IgD-negative memory B cell (primary cell): ENCODE results near the gene BABAM1. TPM values are rescaled to one million over a fixed set of nuclear protein-coding genes. Genes with fewer than 3 reads are reported as not detected.
A peak's percentile ranks its signal among the peaks of the same experiment; 100 is the strongest.
"Not testable (repeated sequence)": the region's sequence is repeated elsewhere in the genome, so short reads cannot be mapped to it uniquely, and the experiment has no call there.

ENCODE experiments used
- H3K27ac Mint-ChIP-seq, 3 donors: one replicate each; pipeline ENCODE4 v1.8.0; 2020 to 2022; ENCODE audit warnings: mild to moderate bottlenecking in 3 of 3, mixed read lengths in 3 of 3, moderate library complexity in 1 of 3
- H3K27me3 Mint-ChIP-seq: one replicate; pipeline ENCODE4 v1.8.0; 2021; ENCODE audit warnings: mixed read lengths
- H3K36me3 Mint-ChIP-seq: one replicate; pipeline ENCODE4 v1.8.0; 2020; ENCODE audit warnings: mild to moderate bottlenecking, mixed read lengths
- H3K4me1 Mint-ChIP-seq, 3 donors: one replicate each; pipeline ENCODE4 v1.8.0; 2020 to 2022; ENCODE audit warnings: mixed read lengths in 3 of 3, mild to moderate bottlenecking in 1 of 3
- H3K4me3 Mint-ChIP-seq, 4 donors: one replicate each; pipeline ENCODE4 v1.8.0; 2020 to 2022; ENCODE audit warnings: mild to moderate bottlenecking in 4 of 4, mixed read lengths in 4 of 4, moderate library complexity in 3 of 4
- H3K9me3 Mint-ChIP-seq, 3 donors: one replicate each; pipeline ENCODE4 v1.8.0; 2020 to 2021; ENCODE audit warnings: mixed read lengths in 3 of 3, mild to moderate bottlenecking in 1 of 3
- polyA plus RNA-seq: library from polyadenylated mRNA; unstranded; fragments of 300-500 nt; fragmentation: Illumina TruSeq; gene quantifications from one replicate; pipeline ENCODE4 v1.2.3, GENCODE V29; 2021

BABAM1 gene
- polyA plus RNA-seq, 1 donor from 2014 or later: 115 TPM

DNA sequence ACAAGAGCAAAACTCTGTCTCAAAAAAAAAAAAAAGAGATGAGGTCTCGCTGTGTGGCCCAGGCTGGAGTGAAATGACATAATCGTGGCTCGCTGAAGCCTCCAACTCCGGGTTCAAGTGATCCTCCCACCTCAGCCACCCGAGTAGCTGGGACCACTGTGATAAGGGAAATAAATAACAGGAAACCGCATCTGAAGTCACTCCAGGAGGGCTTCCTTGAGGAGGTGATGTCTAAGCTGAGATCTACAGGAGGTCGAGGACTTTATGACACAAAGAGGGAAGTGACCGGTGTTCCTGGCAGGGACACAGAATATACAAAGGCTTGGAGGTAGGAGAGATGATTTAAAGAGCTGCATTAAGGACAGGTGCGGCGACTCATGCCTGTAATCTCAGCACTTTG is 12.6 kb upstream of the BABAM1 start:
- no peaks in the 10 kb centered on the region for H3K27me3 Mint-ChIP-seq
- no peaks in the 10 kb centered on the region for H3K36me3 Mint-ChIP-seq
- peak overlapping the region in 1 of 3 donors; percentile 84 for H3K27ac Mint-ChIP-seq
- H3K9me3 Mint-ChIP-seq: no peaks in the 10 kb centered on the region
- no peaks in the 10 kb centered on the region for H3K4me1 Mint-ChIP-seq
- peak overlapping the region in 1 of 4 donors; percentile 14 for H3K4me3 Mint-ChIP-seq

- no peaks in the 10 kb centered on the region for H3K36me3 Mint-ChIP-seq
- no peaks in the 10 kb centered on the region for H3K4me1 Mint-ChIP-seq
- no peaks in the 10 kb centered on the region for H3K9me3 Mint-ChIP-seq
- peak overlapping the region in 1 of 4 donors; percentile 14 for H3K4me3 Mint-ChIP-seq
- H3K27ac Mint-ChIP-seq: no peak overlapping the region
- H3K27me3 Mint-ChIP-seq: no peaks in the 10 kb centered on the region
These were observed 12.1 kb upstream of the BABAM1 start for GRCh38 chr19:17255150-17255621.

- Mint-ChIP-seq H3K36me3 (no peaks in the 10 kb centered on the region), H3K9me3 (no peaks in the 10 kb centered on the region), H3K27ac (no peak overlapping the region), H3K4me1 (peaks cover 4 to 6% (median 4%) of the 10 kb centered on the region in 3 donors), H3K27me3 (no peaks in the 10 kb centered on the region), H3K4me3 (no peak overlapping the region)
These were observed 11.1 kb upstream of the BABAM1 start for GRCh38 chr19:17256130-17256529.

- H3K36me3 Mint-ChIP-seq: no peaks in the 10 kb centered on the region
- H3K4me1 Mint-ChIP-seq: peaks cover 4 to 6% (median 4%) of the 10 kb centered on the region in 3 donors
- H3K27ac Mint-ChIP-seq: no peak overlapping the region
- no peaks in the 10 kb centered on the region for H3K27me3 Mint-ChIP-seq
- no peak overlapping the region for H3K4me3 Mint-ChIP-seq
- no peaks in the 10 kb centered on the region for H3K9me3 Mint-ChIP-seq
These were observed 8.0 kb upstream of the BABAM1 start for GRCh38 chr19:17259118-17259780.

DNA sequence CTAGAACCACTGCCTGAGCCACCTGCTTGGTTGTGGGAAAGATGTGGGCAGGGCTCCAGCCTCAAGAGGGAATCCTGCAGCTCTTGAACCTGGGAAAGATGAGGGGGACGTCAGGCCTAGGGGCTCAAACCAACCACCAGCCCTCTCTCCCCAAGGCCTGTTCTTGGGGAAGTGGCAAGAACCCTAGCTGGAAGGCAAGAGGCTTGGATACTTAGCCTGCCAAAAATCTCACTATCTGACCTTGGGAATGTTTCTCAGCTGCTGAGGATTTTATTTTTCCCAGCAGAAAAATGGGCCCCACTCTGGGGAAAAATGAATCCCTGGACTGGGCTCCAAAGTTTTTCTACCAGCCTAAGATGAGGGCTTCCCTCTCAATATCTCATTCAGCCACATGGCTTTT is 7.3 kb upstream of the BABAM1 start:
- no peak overlapping the region for H3K27ac Mint-ChIP-seq
- H3K27me3 Mint-ChIP-seq: no peaks in the 10 kb centered on the region
- peaks cover 4 to 7% (median 4%) of the 10 kb centered on the region in 3 donors for H3K4me1 Mint-ChIP-seq
- no peaks in the 10 kb centered on the region for H3K9me3 Mint-ChIP-seq
- no peak overlapping the region for H3K4me3 Mint-ChIP-seq
- H3K36me3 Mint-ChIP-seq: no peaks in the 10 kb centered on the region

- no peaks in the 10 kb centered on the region for H3K36me3 Mint-ChIP-seq
- H3K27ac Mint-ChIP-seq: no peak overlapping the region
- H3K9me3 Mint-ChIP-seq: no peaks in the 10 kb centered on the region
- H3K27me3 Mint-ChIP-seq: no peaks in the 10 kb centered on the region
- peaks cover 4 to 7% (median 4%) of the 10 kb centered on the region in 3 donors for H3K4me1 Mint-ChIP-seq
- no peak overlapping the region for H3K4me3 Mint-ChIP-seq
These were observed 6.4 kb upstream of the BABAM1 start for GRCh38 chr19:17260842-17261325.

GRCh38 chr19:17262557-17262956 is 4.7 kb upstream of the BABAM1 start:
- Mint-ChIP-seq H3K4me1 (peaks cover 10 to 17% (median 10%) of the 10 kb centered on the region in 3 donors), H3K27ac (no peak overlapping the region), H3K9me3 (no peaks in the 10 kb centered on the region), H3K27me3 (no peaks in the 10 kb centered on the region), H3K4me3 (peak overlapping the region in 1 of 4 donors; percentile 65), H3K36me3 (no peaks in the 10 kb centered on the region)

- Mint-ChIP-seq H3K4me1 (peaks cover 10 to 22% (median 14%) of the 10 kb centered on the region in 3 donors), H3K27ac (peak overlapping the region in 2 of 3 donors; percentile 20 to 28), H3K4me3 (no peak overlapping the region), H3K9me3 (no peaks in the 10 kb centered on the region), H3K27me3 (no peaks in the 10 kb centered on the region), H3K36me3 (no peaks in the 10 kb centered on the region)
These were observed 3.3 kb upstream of the BABAM1 start for GRCh38 chr19:17263712-17264640.

DNA sequence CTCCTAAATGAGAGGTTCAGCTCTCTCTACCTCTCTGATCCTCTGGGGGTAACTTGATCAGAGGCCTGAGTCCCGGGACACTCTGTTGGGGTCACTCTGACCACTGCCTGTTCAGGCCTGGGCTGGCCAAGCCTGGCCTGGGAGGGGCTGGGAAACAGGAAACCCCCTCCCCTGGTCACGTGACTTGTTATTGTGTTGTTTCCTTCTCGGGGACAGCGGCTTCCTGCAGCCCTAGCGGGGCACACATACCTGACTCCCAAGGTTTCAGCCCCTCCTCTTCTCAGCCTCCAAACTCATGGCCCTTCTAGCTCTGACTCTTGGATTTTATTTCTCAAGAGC is 2.6 kb upstream of the BABAM1 start, which contains the start of gene USHBP1:
Gene USHBP1 (minus strand): TSS at position 105 of the 339 bp plus-strand sequence. CDS start 446 bp downstream, outside the sequence.
- peak within 1 kb of the TSS in 1 of 4 donors; percentile 5 for H3K4me3 Mint-ChIP-seq
- peak within 1 kb of the TSS; percentile 20 to 43 (median 28) for H3K27ac Mint-ChIP-seq
- peaks cover 10 to 22% (median 14%) of the 10 kb centered on the region in 3 donors for H3K4me1 Mint-ChIP-seq
- H3K27me3 Mint-ChIP-seq: no peaks in the 10 kb centered on the region
- H3K36me3 Mint-ChIP-seq: no peaks in the 10 kb centered on the region
- H3K9me3 Mint-ChIP-seq: no peaks in the 10 kb centered on the region

GRCh38 chr19:17266026-17266425 is 1.2 kb upstream of the BABAM1 start:
- Mint-ChIP-seq H3K4me3 (peak overlapping the region in 1 of 4 donors; percentile 89), H3K27ac (peak overlapping the region in 2 of 3 donors; percentile 43 to 84), H3K9me3 (no peaks in the 10 kb centered on the region), H3K4me1 (peaks cover 7 to 19% (median 10%) of the 10 kb centered on the region in 3 donors), H3K36me3 (no peaks in the 10 kb centered on the region), H3K27me3 (no peaks in the 10 kb centered on the region)

DNA sequence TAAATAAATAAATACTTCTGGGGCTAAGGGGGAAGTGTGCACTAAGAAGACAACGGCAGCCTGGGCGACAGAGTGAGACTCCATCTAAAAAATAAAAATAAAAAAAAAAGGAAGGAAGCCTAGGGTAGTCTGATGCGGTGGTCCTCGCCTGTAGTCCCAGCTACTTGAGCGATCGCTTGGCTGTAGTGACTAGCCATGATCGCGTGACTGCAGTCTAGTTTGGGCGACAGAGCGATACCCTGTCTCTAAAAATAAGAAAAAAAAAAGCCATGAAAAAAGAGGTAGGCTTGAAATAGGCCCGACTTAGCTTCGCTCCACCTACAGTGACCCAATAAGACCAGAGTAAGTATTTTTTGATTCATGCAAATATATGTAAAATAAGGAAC is 661 bp upstream of the BABAM1 start:
- Mint-ChIP-seq H3K4me3 (peak overlapping the region; percentile 83 to 93 (median 87)), H3K27ac (peak overlapping the region; percentile 83 to 94 (median 84)), H3K27me3 (no peaks in the 10 kb centered on the region), H3K4me1 (peaks cover 7 to 18% (median 13%) of the 10 kb centered on the region in 3 donors), H3K9me3 (no peaks in the 10 kb centered on the region), H3K36me3 (no peaks in the 10 kb centered on the region)

DNA sequence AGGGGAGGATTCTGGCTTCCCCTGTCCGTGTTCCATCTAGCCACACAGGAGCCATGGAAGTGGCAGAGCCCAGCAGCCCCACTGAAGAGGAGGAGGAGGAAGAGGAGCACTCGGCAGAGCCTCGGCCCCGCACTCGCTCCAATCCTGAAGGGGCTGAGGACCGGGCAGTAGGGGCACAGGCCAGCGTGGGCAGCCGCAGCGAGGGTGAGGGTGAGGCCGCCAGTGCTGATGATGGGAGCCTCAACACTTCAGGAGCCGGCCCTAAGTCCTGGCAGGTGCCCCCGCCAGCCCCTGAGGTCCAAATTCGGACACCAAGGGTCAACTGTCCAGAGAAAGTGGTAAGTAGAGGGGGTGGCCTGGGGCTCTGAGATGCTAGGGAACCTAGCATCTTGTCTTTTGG is 1.5 kb downstream of the BABAM1 start:
- Mint-ChIP-seq H3K4me1 (peaks cover 7 to 18% (median 13%) of the 10 kb centered on the region in 3 donors), H3K36me3 (peaks cover 2% of the 10 kb centered on the region), H3K27me3 (no peaks in the 10 kb centered on the region), H3K4me3 (peak overlapping the region in 2 of 4 donors; percentile 44 to 60), H3K9me3 (no peaks in the 10 kb centered on the region), H3K27ac (peak overlapping the region in 1 of 3 donors; percentile 31)

GRCh38 chr19:17274892-17275291 is 7.6 kb downstream of the BABAM1 start:
- not testable (repeated sequence) for H3K27ac Mint-ChIP-seq, H3K9me3 Mint-ChIP-seq, H3K36me3 Mint-ChIP-seq, H3K4me1 Mint-ChIP-seq, H3K4me3 Mint-ChIP-seq, H3K27me3 Mint-ChIP-seq

GRCh38 chr19:17275441-17276175 is 8.4 kb downstream of the BABAM1 start:
- Mint-ChIP-seq H3K27me3 (no peaks in the 10 kb centered on the region), H3K27ac (no peak overlapping the region), H3K36me3 (peaks cover 7% of the 10 kb centered on the region)

More at GRCh38 chr19:17275441-17276175, 8.4 kb downstream of the BABAM1 start:
- H3K4me1 Mint-ChIP-seq: peaks cover 0 to 3% (median 0%) of the 10 kb centered on the region in 3 donors
- H3K9me3 Mint-ChIP-seq: no peaks in the 10 kb centered on the region
- H3K4me3 Mint-ChIP-seq: no peak overlapping the region
